GM18502 (cell line): ENCODE results near the gene VPS13D.
A peak's percentile ranks its signal among the peaks of the same experiment; 100 is the strongest.

Source experiments
- ATAC-seq: cut with Tn5 transposase; IDR thresholded peaks from one replicate; pipeline ENCODE4 v1.9.1; 2021; ENCODE audit warnings: mild to moderate bottlenecking; ENCODE audit not compliant: unreplicated experiment, poor library complexity

Gene VPS13D, protein sequence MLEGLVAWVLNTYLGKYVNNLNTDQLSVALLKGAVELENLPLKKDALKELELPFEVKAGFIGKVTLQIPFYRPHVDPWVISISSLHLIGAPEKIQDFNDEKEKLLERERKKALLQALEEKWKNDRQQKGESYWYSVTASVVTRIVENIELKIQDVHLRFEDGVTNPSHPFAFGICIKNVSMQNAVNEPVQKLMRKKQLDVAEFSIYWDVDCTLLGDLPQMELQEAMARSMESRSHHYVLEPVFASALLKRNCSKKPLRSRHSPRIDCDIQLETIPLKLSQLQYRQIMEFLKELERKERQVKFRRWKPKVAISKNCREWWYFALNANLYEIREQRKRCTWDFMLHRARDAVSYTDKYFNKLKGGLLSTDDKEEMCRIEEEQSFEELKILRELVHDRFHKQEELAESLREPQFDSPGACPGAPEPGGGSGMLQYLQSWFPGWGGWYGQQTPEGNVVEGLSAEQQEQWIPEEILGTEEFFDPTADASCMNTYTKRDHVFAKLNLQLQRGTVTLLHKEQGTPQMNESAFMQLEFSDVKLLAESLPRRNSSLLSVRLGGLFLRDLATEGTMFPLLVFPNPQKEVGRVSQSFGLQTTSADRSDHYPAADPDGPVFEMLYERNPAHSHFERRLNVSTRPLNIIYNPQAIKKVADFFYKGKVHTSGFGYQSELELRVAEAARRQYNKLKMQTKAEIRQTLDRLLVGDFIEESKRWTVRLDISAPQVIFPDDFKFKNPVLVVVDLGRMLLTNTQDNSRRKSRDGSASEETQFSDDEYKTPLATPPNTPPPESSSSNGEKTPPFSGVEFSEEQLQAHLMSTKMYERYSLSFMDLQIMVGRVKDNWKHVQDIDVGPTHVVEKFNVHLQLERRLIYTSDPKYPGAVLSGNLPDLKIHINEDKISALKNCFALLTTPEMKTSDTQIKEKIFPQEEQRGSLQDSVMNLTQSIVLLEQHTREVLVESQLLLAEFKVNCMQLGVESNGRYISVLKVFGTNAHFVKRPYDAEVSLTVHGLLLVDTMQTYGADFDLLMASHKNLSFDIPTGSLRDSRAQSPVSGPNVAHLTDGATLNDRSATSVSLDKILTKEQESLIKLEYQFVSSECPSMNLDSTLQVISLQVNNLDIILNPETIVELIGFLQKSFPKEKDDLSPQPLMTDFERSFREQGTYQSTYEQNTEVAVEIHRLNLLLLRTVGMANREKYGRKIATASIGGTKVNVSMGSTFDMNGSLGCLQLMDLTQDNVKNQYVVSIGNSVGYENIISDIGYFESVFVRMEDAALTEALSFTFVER (N-terminal part only)

DNA sequence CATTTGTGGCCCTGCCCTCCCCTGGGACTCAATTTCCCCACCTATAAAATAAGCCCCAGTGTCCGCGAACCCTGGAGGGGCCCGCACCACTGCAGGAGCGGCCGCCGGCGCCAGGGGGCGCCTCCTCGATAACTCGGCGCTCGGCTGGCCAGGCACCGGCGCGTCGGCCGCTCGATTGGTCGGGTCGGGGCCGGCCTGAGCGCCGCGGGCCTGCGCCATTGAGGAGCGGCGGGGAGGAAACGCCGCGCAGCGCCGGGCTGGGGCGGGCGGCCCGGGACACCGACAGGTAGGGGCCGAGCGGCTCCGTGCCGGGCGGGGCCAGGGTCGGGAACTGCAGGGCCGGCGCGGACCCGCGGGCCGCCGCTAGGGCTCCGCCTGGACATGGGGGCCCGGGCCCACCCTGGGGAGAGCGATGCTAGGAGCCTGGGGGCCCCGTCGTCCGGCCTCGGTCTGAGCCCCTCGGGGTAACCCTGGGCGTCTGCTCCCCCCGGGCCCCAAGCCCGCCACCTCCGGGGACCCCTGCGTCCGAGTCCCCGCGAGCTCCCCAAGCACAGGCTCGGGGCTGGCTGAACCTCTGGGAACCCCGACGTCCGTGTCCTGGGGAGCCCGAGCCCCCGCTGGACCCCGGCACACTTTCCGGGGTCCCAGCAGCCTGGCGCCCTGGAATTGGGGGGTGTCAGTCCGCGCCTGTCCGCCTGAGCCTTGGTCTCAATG, at the start of gene VPS13D:
TSS of gene VPS13D (plus strand) at position 196 of the 714 bp plus-strand sequence. CDS start 4,237 bp downstream, outside the sequence.
- peak; percentile 87 for ATAC-seq

DNA sequence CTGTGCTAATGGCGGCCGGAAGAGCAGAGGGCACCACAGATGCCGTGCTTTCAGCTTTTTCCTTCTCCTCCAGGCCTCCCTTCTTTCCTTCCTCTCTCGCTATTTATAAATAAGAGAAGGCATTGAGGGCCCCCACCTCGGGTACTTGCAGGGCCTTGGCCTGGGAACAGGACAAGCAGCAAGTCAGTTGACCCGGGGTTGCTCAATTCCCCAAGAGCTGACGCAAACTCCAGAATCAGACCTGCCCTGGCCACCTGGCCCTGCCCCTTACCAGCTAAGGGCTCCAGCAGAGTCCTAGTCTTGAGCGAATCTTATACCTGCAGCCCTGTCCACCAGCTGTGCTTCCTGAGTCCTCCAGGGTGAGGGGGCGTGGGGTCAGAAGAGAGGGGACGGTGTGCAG, 49.5 kb upstream of the VPS13D start:
- ATAC-seq: no peak

DNA sequence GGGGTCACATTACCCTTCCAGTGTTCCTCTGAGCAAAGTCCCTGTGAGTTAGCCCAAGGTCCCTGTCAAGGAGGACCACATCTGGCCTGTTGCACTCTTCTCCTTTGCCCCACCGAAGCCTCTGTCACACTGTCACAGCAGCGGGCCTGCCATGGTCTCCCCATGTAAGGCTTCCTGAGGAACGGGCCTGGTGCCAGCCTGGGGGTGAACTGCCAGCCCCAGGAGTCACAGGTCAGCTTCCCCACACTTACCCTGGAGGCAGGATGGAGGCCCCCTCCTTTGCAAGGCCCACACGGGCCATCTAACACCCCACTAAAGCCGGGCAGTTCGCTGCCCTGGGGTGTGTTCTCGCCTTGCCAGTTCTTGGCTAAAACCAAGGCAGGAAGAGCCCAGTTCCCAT, 48.9 kb upstream of the VPS13D start:
- no peak for ATAC-seq

DNA sequence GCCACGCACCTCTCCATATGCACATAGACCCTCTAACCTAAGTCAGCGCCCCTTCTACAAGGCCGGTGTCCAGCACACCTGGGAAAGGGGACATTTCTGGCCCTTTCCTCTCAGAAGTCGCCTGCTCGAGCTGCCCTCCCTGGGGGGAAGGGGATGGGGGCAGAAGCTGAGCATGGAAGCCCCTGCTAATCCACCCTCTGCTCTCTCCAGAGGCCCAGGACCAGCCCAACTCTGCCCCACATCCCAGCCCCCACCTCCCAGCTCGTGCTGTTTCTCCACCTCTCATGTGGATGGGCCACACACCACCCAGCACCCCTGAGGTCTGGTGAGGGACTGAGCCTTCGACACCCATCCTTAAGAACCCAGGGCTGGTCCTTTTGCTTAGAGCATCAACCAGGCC, 48.3 kb upstream of the VPS13D start:
- ATAC-seq: no peak

DNA sequence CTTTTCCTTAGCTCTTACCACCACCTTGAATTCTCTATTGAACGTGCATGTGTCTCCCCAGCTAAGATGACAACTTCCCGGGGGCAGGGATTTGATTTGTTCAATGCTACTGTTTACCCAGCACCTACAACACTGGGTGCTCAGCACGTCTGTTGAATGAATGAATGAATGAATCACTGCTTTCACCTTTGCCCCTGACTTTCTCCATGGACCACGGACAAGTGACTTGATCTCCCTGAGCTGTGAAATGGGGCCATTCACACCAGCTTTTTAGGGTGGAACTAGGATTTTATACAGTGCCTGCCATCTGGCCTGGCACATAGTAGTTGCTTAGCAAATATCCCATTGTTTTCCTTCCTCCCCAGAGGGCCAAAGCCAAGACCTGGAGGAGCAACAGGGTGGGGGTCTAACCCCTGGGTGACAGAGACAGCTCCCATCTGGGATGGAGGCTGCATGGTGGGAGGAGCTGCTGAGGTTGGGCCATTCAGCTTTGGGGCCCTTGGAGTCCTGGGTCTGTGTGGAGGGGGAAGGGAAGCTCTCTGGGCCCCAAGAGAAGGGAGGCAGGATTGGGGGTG, 47.3 kb upstream of the VPS13D start:
- ATAC-seq: no peak

DNA sequence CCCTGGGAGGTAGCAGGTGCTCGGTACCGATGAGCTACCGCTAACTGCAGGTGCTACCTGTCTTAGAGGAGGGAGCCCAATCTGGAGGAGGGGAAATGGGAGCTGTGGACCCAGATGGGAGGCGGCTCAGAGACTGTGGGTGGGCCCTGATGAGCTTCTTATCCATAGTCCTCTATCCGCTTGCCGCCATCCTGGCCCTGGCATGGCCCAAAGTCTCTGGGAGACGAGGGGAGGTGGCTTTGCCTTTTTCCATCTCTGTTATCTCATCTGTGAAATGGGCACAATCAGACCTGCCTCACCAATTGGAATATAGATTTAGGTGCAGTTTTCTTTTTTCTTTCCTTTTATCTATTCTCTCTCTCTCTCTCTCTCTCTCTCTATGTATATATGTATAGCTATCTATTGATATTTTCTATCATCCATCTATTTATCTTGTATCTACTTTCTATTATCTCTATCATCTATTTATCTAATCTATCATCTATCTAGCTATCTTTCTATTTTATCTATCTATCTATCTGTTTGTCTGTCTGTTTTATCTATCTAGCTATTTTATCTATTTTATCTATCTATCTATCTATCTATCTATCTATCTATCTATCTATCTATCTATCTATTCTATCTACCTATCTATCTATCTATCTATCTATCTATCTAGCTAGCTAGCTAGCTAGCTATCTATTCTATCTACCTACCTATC, 46.6 kb upstream of the VPS13D start:
- no peak for ATAC-seq

DNA sequence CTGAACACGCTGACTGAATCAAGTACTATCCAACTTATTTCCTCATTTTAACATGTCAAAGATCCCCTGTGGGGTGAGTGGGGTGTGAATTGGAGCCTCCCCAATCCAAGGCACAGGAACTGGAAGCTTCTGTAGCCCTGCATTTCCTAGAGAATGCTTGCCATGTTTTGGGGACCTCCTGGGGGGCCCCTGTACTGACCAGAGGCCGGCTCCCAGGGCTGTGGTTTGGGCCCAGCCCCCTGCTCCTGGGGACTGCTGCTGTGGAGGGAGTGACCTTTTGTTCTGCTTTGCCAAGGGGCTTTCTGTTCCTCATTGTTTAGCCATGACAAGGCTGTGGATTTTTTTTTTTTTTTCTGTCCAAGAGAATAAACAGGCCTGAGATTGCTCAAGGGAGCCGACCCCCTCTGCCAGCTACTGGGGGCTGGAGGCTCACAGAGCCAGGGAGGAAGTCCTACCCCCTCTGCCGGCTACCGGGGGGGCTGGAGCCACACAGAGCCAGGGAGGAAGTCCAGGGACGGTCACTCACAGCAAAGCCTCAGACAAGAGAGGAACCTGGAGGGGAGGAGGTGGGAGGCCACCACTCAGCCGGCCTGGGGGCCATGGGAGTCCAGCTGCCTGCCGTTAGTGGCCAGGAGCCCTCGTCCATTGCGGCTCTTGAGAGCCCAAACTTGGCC, 45.7 kb upstream of the VPS13D start:
- ATAC-seq: no peak

DNA sequence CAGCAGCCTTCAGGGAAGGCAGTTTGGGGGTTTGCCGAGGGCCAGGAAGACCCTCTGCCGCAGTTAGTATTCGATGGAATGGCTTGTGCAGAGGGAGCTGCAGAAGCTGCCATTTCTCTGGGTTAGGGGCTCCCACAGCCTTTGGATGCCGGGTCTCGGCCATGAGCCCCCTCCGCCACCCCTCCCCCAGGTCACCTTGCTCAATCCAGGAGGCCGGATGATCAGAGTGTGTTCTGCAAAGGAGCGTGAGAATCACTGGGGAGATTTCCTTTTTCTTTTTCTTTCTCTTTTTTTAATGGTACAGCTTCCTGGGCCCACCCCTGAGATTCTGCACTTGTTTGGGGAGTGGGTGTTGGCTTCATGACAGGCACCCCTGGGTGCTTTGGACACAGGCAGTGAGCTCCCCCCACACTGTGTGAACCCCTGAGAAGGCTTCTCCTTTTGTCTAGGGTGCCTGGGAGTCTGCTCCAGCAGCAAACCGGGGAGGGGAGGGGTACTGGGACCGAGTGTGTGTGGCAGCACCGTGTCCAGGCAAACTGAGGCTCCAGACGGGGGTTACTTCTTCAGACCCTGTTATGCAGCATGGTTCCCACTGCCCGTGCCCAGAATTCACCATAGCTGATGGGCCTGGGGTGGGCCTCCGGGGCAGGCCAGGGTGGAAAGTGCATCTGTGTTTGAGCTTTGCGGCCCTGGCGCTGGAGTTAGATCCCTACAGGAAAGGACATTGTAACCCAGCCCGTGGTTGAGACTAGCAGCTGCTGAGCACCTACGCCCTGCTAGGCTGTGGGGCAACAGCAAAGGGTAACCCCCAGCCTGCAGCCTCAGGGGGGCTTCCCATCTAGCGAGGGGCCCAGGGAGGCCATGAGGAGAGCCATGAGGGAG, 44.6 kb upstream of the VPS13D start:
- no peak for ATAC-seq

DNA sequence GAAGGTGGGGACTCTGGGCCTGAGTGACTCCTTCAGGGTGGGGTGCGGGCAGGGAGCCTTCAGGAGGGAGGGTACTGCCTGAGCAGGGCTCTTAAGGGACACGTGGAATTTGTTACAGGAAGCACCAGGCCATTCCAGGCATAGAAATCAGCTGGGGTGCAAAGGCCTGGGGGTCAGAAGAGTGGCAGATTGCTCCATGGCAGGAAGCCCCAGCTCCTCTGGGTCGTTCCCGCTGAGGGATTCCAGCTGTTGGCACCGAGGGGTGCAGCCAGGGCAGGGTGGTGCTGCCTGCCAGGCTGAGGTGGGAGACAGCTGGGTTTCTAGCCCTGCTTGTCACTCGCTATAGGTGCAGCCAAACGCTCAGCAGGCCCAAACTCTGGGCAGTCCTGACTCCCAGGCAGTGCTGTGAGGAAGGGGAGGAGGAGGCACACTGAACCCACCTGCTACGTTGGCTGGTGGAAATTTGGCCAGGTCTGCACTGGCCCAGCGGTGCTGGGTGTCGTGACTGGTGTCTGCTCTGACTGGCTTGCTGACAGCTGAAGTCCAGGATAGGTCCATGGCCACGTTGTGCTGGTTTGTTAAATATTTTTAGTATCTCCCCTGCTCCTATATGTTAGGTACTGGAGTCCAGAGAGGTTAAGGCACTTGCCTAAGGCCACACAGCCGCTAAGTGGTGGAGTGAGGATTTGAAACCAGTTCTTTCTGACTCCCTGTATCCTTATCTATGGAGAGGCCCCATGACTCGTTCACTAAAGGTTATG, 43.7 kb upstream of the VPS13D start:
- ATAC-seq: no peak

DNA sequence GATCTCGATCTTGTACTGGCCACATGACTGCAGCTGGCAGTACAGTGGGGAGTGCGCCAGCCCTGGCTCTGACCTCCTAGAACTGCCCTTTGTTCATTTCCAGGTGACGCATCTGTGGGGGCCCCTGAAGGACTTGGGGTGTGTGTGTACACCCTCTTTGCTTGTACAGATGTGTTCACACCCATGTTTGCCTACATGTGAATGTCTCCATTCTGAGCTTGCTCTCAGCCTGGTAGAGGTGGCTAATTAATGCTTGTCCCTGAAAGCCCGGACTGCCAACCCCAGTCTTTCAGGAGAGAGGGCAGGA, 43.2 kb upstream of the VPS13D start:
- ATAC-seq: no peak

DNA sequence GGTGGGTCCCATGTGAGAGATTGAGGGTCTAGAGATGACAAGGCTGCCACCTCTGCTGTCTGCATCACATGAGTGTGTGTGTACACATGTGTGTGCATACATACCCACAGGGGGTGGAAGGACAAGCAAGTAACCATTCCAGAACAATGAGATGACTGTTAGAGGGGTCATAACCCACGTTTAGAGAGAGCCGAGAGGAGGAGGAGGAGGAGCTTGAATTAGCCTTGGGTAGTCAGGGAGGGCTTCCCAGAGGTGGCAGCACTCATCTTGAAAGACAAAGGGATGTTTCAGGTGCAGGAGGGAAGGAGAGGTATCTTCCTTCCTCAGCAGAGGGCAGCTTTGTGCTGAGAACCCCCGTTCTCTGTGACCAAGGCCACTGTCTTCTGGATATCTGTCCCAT, 41.7 kb upstream of the VPS13D start:
- no peak for ATAC-seq

DNA sequence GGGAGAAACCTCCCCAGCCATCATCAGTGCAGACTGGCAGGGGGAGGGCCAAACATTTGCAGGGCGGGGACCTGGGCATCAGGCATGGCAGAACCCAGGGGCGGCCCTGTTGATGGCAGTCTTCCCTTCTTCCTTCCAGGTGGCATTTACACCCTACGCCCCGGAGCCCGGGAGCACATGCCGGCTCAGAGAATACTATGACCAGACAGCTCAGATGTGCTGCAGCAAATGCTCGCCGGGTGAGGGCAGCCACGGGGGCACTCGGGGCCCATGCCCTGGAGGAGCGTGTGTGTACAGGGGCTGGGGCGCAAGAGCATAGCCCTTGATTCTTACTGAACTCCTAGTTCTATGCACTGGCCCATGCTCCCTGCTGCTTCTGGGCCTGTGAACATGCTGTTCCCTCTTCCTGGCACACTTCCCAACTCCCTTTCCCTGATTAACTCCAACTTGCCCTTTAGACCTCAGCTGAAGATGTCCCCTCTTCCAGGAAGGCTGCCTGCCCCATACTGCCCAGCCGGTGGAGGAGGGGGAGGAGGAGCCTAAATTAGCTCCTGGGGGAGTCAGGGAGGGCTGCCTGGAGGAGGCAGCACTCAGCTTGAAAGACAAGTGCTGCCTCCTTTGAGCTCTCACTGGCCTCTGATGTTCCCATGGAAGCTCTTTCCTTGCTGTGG, 41.0 kb upstream of the VPS13D start:
- no peak for ATAC-seq

DNA sequence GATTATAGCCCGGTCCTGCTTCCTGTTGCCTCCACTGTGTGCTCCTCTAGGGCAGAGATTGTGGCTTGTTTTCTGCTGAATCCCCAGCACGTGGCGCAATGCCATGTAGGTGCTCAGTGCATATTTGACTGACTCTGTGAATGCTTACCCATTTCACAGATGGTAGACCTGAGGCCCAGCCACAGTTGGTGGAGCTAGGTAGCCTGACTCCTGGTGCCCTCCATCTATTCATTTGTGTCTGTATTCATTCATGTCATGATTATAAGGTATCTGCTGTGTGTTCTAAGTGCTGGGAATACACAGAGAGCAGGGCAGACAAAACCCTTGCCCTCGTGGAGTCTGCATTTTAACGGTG, 40.5 kb upstream of the VPS13D start:
- no peak for ATAC-seq

DNA sequence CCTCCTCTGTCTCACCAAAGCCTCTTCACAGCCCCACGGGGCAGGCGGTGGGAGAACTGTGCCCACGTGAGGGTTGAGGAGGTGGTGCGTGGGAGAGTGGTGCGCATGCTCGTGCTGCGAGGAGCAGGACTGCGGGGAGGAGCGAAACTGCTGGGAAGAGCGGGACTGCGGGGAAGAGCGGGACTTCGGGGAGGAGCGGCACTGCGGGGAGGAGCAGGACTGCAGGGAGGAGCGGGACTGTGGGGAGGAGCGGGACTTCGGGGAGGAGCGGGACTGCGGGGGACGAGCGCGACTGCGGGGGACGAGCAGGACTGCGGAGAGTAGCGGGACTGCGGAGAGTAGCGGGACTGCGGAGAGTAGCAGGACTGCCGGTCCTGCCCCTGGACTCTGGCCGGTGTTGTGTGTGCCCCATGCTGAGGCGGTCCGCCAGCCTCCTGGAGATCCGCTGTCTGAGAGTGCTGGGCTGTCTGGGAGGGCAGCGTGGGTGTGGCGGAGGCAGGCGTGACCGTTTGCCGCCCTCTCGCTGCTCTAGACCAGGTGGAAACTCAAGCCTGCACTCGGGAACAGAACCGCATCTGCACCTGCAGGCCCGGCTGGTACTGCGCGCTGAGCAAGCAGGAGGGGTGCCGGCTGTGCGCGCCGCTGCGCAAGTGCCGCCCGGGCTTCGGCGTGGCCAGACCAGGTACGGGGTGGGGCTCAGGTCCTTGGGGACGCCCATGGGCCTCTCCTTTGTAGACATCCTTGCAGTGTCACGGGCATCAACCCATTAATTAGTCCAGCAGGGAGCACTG, 38.4 kb upstream of the VPS13D start:
- ATAC-seq: no peak

DNA sequence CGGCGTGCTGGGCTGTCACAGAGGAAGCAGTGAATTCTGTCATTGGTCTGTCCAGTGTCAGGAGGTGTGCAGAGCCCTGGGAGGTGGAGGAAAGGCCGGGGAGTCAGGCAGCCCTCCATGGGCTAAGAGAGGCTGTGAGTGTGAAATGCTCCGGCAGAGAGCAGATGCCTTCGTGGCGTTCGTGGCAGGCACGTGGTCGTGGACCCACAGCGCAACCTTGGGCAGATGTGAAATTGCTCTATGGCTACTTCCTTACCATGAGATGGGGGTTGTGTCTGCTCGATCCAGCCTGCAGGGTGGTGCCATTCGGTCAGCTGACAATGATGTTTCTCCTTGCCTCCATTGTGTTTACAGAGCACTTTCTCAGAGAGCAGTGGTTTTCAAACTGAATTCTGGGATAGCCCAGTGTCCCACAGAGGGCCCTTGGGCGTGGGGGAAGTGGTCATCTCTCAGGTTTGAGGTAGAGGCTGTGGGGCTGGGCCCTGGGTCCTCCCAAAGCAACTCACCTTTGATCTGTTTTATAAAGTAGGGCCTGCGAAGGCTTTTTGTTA, 35.1 kb upstream of the VPS13D start:
- no peak for ATAC-seq

DNA sequence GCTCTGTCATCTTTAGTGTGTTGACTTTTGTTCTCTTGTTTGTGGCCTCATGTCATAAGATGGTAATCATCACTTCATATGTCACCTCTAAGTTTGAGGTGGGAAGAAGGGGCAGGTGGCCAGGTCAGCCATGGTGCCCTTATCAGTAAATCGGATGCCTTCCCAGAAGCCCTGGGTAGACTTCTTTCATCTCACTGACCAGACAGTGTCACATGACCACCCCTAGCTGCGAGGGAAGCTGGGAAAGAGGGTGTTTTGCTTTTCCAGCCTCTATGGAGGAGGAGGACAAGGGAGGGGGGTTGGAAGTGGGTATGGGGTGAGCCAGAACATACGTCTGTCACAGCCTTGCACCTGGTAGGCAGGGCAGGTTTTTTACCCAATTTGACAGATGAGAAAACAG, 34.4 kb upstream of the VPS13D start:
- ATAC-seq: no peak
